IMR-90 (cell line): ENCODE data around the gene POMT2.

Experiments used
- BHLHE40 ChIP-seq: fragments of 150-350 bp; IDR thresholded peaks from 2 replicates; pipeline ENCODE4 v1.6.1; 2016; ENCODE audit warnings: mild to moderate bottlenecking, low read depth, low read length
- CTCF ChIP-seq: conservative IDR thresholded peaks from 2 replicates; pipeline ENCODE4 v1.5.1; 2012; ENCODE audit warnings: mild to moderate bottlenecking, low read depth, low read length, improper control_type of control experiment
- MAFK ChIP-seq: IDR thresholded peaks from 2 replicates; pipeline ENCODE4 v1.6.1; 2012; ENCODE audit warnings: low read depth, low read length, improper control_type of control experiment
- MXI1 ChIP-seq: IDR thresholded peaks from 2 replicates; pipeline ENCODE4 v1.6.1; 2012; ENCODE audit warnings: low read depth, mild to moderate bottlenecking, low read length, moderate library complexity, borderline replicate concordance
- POLR2A ChIP-seq: IDR thresholded peaks from 2 replicates; pipeline ENCODE4 v1.6.1; 2012; ENCODE audit warnings: mild to moderate bottlenecking, low read depth, low read length
- RAD21 ChIP-seq: IDR thresholded peaks from 2 replicates; pipeline ENCODE4 v1.6.1; 2012; ENCODE audit warnings: low read length, improper control_type of control experiment
- RCOR1 ChIP-seq: IDR thresholded peaks from 2 replicates; pipeline ENCODE4 v1.6.1; 2012; ENCODE audit warnings: mild to moderate bottlenecking, low read length, improper control_type of control experiment; ENCODE audit not compliant: insufficient replicate concordance
- RFX5 ChIP-seq: IDR thresholded peaks from 2 replicates; pipeline ENCODE4 v1.8.0; 2012; ENCODE audit warnings: low read depth, mild to moderate bottlenecking, low read length, moderate library complexity
- SMC3 ChIP-seq: fragments of 150-350 bp; IDR thresholded peaks from 2 replicates; pipeline ENCODE4 v1.6.1; 2016; ENCODE audit warnings: low read depth, mild to moderate bottlenecking, antibody characterized with exemption, low read length, moderate library complexity
- USF2 ChIP-seq: fragments of 150-350 bp; IDR thresholded peaks from 2 replicates; pipeline ENCODE4 v1.6.1; 2017; ENCODE audit warnings: mild to moderate bottlenecking, antibody characterized with exemption, low read length, low read depth

GRCh38 chr14:77296155-77296554, 24.5 kb downstream of the POMT2 start:
- TF ChIP-seq CTCF, result no peak
- TF ChIP-seq POLR2A, result no peak
- no peak for TF ChIP-seq RAD21
- TF ChIP-seq RFX5, result no peak
- TF ChIP-seq BHLHE40, result no peak
- no peak for TF ChIP-seq MXI1
- TF ChIP-seq USF2, result no peak
- no peak for TF ChIP-seq RCOR1
- TF ChIP-seq SMC3, result no peak
- no peak for TF ChIP-seq MAFK
